GM03348 (cell line): ENCODE data around the gene ELP2.
"Not testable (repeated sequence)": the region's sequence is repeated elsewhere in the genome, so short reads cannot be mapped to it uniquely, and the experiment has no call there.

Source experiments
- DNase-seq: peaks from one replicate; pipeline ENCODE4 v3.0.0; 2012; ENCODE audit warnings: low spot score

The ELP2 gene

GRCh38 chr18:36160959-36161371, 31.3 kb downstream of the ELP2 start:
- no peak for DNase-seq

- DNase-seq, result no peak
Observed at GRCh38 chr18:36162981-36163380, 33.3 kb downstream of the ELP2 start.

- DNase-seq, result no peak
Observed at GRCh38 chr18:36167692-36168218, 38.1 kb downstream of the ELP2 start.

- not testable (repeated sequence) for DNase-seq
Observed at GRCh38 chr18:36168296-36168695, 38.6 kb downstream of the ELP2 start.

- DNase-seq, result no peak
Observed at GRCh38 chr18:36169938-36170337, 40.2 kb downstream of the ELP2 start.

- DNase-seq, result no peak
Observed at GRCh38 chr18:36175481-36175880, 45.8 kb downstream of the ELP2 start.

- DNase-seq, result no peak
Observed at GRCh38 chr18:36176177-36176584, 46.5 kb downstream of the ELP2 start.

- DNase-seq, result no peak
Observed at GRCh38 chr18:36176711-36177110, 47.0 kb downstream of the ELP2 start.

GRCh38 chr18:36177913-36178312, 48.2 kb downstream of the ELP2 start:
- DNase-seq, result no peak

GRCh38 chr18:36179562-36180355, 50.1 kb downstream of the ELP2 start:
- DNase-seq, result peak; percentile 53

- DNase-seq, result no peak
Observed at GRCh38 chr18:36181441-36181840, 51.7 kb downstream of the ELP2 start.

GRCh38 chr18:36181898-36182506, 52.3 kb downstream of the ELP2 start:
- no peak for DNase-seq

GRCh38 chr18:36183033-36183432, 53.3 kb downstream of the ELP2 start:
- DNase-seq, result no peak

- no peak for DNase-seq
Observed at GRCh38 chr18:36183987-36184386, 54.3 kb downstream of the ELP2 start.

- no peak for DNase-seq
Observed at GRCh38 chr18:36185157-36185556, 55.5 kb downstream of the ELP2 start.

GRCh38 chr18:36185901-36186460, 56.3 kb downstream of the ELP2 start:
- DNase-seq, result no peak

GRCh38 chr18:36186461-36187192, 56.9 kb downstream of the ELP2 start:
- peak; percentile 77 for DNase-seq

- peak; percentile 97 for DNase-seq
Observed at GRCh38 chr18:36187193-36187825, 57.6 kb downstream of the ELP2 start, which contains the start of gene MOCOS. MOCOS (plus strand) TSS chr18:36187497; CDS start chr18:36187540, 43 bp downstream.

GRCh38 chr18:36187826-36188721, 58.4 kb downstream of the ELP2 start:
- DNase-seq, result no peak

GRCh38 chr18:36188916-36189315, 59.2 kb downstream of the ELP2 start:
- no peak for DNase-seq

GRCh38 chr18:36189486-36189885, 59.8 kb downstream of the ELP2 start:
- no peak for DNase-seq
